Mesenchymal stem cell (in vitro differentiated cells and primary cell): ENCODE measurements around the gene BORA.
A peak's percentile ranks its signal among the peaks of the same experiment; 100 is the strongest.

ENCODE experiments used
- DNase-seq: peaks from one replicate; pipeline ENCODE4 v3.0.0-alpha.2; 2013
- H2AFZ ChIP-seq: one replicate; pipeline ENCODE4 v1.6.1; 2013; ENCODE audit warnings: low read depth, mild to moderate bottlenecking, control low read depth, inconsistent platforms, low read length, moderate library complexity
- H2AK5ac ChIP-seq: 2 replicates; pipeline ENCODE4 v1.6.1; 2013; ENCODE audit warnings: low read length, moderate library complexity, mild to moderate bottlenecking, inconsistent platforms; ENCODE audit not compliant: severe bottlenecking
- H2BK120ac ChIP-seq: one replicate; pipeline ENCODE4 v1.6.1; 2013; ENCODE audit warnings: low read depth, mild to moderate bottlenecking, inconsistent platforms, low read length, moderate library complexity
- H2BK12ac ChIP-seq, 2 experiments: one replicate each; pipeline ENCODE4 v1.6.1; 2013; ENCODE audit warnings: inconsistent platforms in 2 of 2, low read length in 2 of 2, mild to moderate bottlenecking in 2 of 2, moderate library complexity in 2 of 2, control low read depth in 1 of 2
- H2BK15ac ChIP-seq: one replicate; pipeline ENCODE4 v1.6.1; 2013; ENCODE audit warnings: mild to moderate bottlenecking, low read depth, inconsistent platforms; ENCODE audit not compliant: poor library complexity, severe bottlenecking
- H2BK5ac ChIP-seq: 2 replicates; pipeline ENCODE4 v1.6.1; 2013; ENCODE audit warnings: low read depth, mild to moderate bottlenecking, low read length, control low read depth, inconsistent platforms; ENCODE audit not compliant: poor library complexity, severe bottlenecking
- H3K14ac ChIP-seq, 2 experiments: one replicate each; pipeline ENCODE4 v1.6.1; 2013; ENCODE audit warnings: inconsistent platforms in 2 of 2, low read length in 2 of 2, control low read depth in 1 of 2, mild to moderate bottlenecking in 1 of 2, moderate library complexity in 1 of 2
- H3K18ac ChIP-seq, 2 experiments: one replicate each; pipeline ENCODE4 v1.6.1; 2013; ENCODE audit warnings: inconsistent platforms in 2 of 2, low read length in 2 of 2, control low read depth in 1 of 2, low read depth in 1 of 2, mild to moderate bottlenecking in 1 of 2
- H3K23ac ChIP-seq, 2 experiments: one replicate each; pipeline ENCODE4 v1.6.1; 2013; ENCODE audit warnings: inconsistent platforms in 2 of 2, low read length in 2 of 2, mild to moderate bottlenecking in 2 of 2, moderate library complexity in 2 of 2, control low read depth in 1 of 2
- H3K27ac ChIP-seq: 2 replicates; pipeline ENCODE4 v1.5.1; 2013; ENCODE audit warnings: mild to moderate bottlenecking, moderate library complexity, low read length, control low read depth, inconsistent platforms; ENCODE audit not compliant: poor library complexity, severe bottlenecking
- H3K27me3 ChIP-seq, 2 experiments: 2 replicates each; pipeline versions ENCODE4 v1.6.1 to v1.7.0; 2013; ENCODE audit warnings: low read length in 2 of 2, mild to moderate bottlenecking in 2 of 2, moderate library complexity in 2 of 2, control low read depth in 1 of 2, inconsistent platforms in 1 of 2; ENCODE audit not compliant: control insufficient read depth in 1 of 2, insufficient read depth in 1 of 2
- H3K36me3 ChIP-seq, 2 experiments: 2 replicates each; pipeline versions ENCODE4 v1.6.1 to v1.7.0; 2013; ENCODE audit warnings: low read length in 2 of 2, control low read depth in 1 of 2, inconsistent platforms in 1 of 2, low read depth in 1 of 2, mild to moderate bottlenecking in 1 of 2; ENCODE audit not compliant: insufficient read depth in 2 of 2, control insufficient read depth in 1 of 2
- H3K4ac ChIP-seq, 2 experiments: one replicate each; pipeline ENCODE4 v1.6.1; 2013; ENCODE audit warnings: inconsistent platforms in 2 of 2, low read length in 2 of 2, mild to moderate bottlenecking in 2 of 2, moderate library complexity in 2 of 2, control low read depth in 1 of 2, low read depth in 1 of 2
- H3K4me1 ChIP-seq: 2 replicates; pipeline ENCODE4 v1.6.1; 2013; ENCODE audit warnings: low read depth, low read length, control low read depth; ENCODE audit not compliant: control insufficient read depth, insufficient read depth
- H3K4me2 ChIP-seq: 2 replicates; pipeline ENCODE4 v1.6.1; 2013; ENCODE audit warnings: low read length, mild to moderate bottlenecking, inconsistent platforms; ENCODE audit not compliant: poor library complexity, severe bottlenecking
- H3K4me3 ChIP-seq, 2 experiments: 2 replicates each; pipeline versions ENCODE4 v1.5.1 to v1.7.0; 2013; ENCODE audit warnings: low read length in 2 of 2, mild to moderate bottlenecking in 2 of 2, control low read depth in 1 of 2, low read depth in 1 of 2; ENCODE audit not compliant: insufficient read depth in 1 of 2
- H3K79me1 ChIP-seq: replicated peaks from 2 replicates; pipeline ENCODE4 v1.6.1; 2013; ENCODE audit warnings: mild to moderate bottlenecking, control low read depth, low read length, inconsistent platforms; ENCODE audit not compliant: poor library complexity, severe bottlenecking
- H3K9ac ChIP-seq: 2 replicates; pipeline ENCODE4 v1.7.0; 2013; ENCODE audit warnings: mild to moderate bottlenecking, low read length, moderate library complexity
- H3K9me3 ChIP-seq: 2 replicates; pipeline ENCODE4 v1.7.0; 2013; ENCODE audit warnings: mild to moderate bottlenecking, low read length; ENCODE audit not compliant: control insufficient read depth
- H4K8ac ChIP-seq: one replicate; pipeline ENCODE4 v1.6.1; 2013; ENCODE audit warnings: inconsistent platforms, mild to moderate bottlenecking, low read length, moderate library complexity
- H4K91ac ChIP-seq: one replicate; pipeline ENCODE4 v1.6.1; 2013; ENCODE audit warnings: mild to moderate bottlenecking, low read length, inconsistent platforms
- WGBS: methylation state at CpG from one replicate; pipeline ENCODE4 v1.1.7; 2013; ENCODE audit warnings: mixed read lengths; 5-methylcytosine and 5-hydroxymethylcytosine counted together

BORA gene

DNA sequence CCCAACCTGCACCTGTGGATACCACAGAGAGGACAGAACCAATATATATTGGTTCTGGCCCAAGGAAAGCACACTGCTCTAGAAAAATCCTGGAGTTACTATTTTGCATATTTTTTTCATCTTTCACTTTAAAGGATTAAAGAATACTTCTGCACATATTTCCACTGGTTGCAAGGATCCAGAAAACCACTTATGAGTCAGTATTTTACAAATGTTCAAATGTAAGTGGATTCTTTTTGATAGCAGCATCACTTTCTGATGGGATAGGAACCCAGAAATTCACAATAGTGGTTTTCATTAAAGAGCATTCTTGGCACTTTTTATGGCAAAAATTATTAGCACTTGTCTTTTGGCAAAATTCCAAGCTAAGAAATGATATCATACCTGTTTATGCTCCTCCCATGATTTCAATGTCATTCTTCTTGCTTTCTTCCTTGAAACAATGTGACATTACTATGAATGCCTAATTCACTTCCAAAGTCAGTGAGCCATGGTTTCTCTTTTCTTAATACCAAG lies 38.5 kb upstream of the BORA start:
- H3K4me1 ChIP-seq, result no peaks in the 10 kb centered on the region
- no peak overlapping the region for H3K9ac ChIP-seq
- H3K36me3 ChIP-seq, result no peaks in the 10 kb centered on the region
- H2AFZ ChIP-seq, result no peak overlapping the region
- no peak overlapping the region for H3K14ac ChIP-seq
- H4K8ac ChIP-seq, result no peak overlapping the region
- no peak overlapping the region for H2BK5ac ChIP-seq
- H3K9me3 ChIP-seq, result no peaks in the 10 kb centered on the region
- H3K79me1 ChIP-seq, result no peaks in the 10 kb centered on the region
- no peak overlapping the region for H3K4me2 ChIP-seq
- H3K27me3 ChIP-seq, result peaks cover 0 to 3% of the 10 kb centered on the region in 2 experiments
- no peak overlapping the region for H2BK12ac ChIP-seq
- H3K27ac ChIP-seq, result no peak overlapping the region
- H2BK120ac ChIP-seq, result no peak overlapping the region
- no peak overlapping the region for H4K91ac ChIP-seq
- no peak overlapping the region for H3K4me3 ChIP-seq
- H3K23ac ChIP-seq, result no peak overlapping the region
- H2AK5ac ChIP-seq, result no peak overlapping the region
- H2BK15ac ChIP-seq, result no peak overlapping the region
- no peak for DNase-seq
- H3K18ac ChIP-seq, result no peak overlapping the region
- H3K4ac ChIP-seq, result no peak overlapping the region

DNA sequence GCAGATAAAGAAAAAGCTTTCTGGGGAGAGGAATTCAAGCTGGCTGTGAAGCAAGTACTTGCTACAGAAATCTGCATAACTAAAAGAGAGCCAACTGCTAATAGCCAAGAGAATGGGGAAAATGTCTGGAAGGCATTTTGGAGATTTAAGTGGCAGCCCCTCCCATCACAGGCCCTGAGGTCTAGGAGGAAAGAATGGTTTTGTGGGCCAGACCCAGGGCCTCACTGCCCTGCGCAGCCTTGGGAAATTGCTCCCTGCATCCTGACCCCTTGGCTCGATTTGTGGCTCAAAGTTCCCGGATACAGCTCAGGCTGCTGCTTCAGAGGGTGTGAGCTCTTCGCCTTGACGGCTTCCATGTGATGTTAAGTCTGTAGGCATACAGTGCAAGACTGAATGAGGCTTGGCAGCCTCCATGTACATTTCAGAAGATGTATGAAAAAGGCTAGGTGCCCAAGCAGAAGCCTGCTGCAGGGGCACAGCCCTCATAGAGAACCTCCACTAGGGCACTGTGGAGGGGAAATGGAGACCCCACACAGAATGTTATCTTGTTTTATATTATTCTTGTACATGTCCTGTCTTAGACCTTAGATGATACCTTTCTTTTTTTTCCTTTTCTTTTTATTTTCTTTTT lies 34.7 kb upstream of the BORA start:
- H2AK5ac ChIP-seq, result no peak overlapping the region
- no peak overlapping the region for H2BK12ac ChIP-seq
- no peak overlapping the region for H3K4me2 ChIP-seq
- H3K79me1 ChIP-seq, result no peaks in the 10 kb centered on the region
- H4K8ac ChIP-seq, result no peak overlapping the region
- DNase-seq, result no peak
- no peak overlapping the region for H3K27ac ChIP-seq
- no peak overlapping the region for H3K14ac ChIP-seq
- no peak overlapping the region for H2BK15ac ChIP-seq
- no peaks in the 10 kb centered on the region for H3K4me1 ChIP-seq
- WGBS, result 68% methylated on average over 5 of the region's 5 CpGs
- no peak overlapping the region for H3K23ac ChIP-seq
- no peak overlapping the region for H3K18ac ChIP-seq
- H2AFZ ChIP-seq, result no peak overlapping the region
- H3K4ac ChIP-seq, result no peak overlapping the region
- no peaks in the 10 kb centered on the region for H3K36me3 ChIP-seq
- H3K9me3 ChIP-seq, result no peaks in the 10 kb centered on the region
- H3K9ac ChIP-seq, result no peak overlapping the region
- H2BK120ac ChIP-seq, result no peak overlapping the region
- peaks cover 0 to 8% of the 10 kb centered on the region in 2 experiments for H3K27me3 ChIP-seq
- H2BK5ac ChIP-seq, result no peak overlapping the region
- no peak overlapping the region for H4K91ac ChIP-seq
- no peak overlapping the region for H3K4me3 ChIP-seq

DNA sequence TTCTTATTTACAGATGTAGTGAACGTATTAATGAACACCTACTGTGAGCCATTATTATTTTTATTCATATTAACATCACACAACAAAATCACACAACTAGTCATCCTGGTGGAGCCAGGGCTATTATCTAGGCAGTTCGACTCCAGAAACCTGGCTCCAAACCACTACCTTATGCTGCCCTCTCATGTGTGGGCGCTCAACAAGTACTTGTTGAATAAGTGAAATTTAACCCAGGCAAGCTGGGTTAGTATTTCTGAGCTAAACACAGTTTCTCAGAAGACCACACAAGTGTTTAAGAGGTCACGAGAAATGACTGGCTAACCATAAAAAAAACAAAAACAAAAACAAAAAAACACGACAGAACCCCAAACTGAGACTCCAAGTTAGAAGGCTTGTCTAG lies 33.9 kb upstream of the BORA start:
- Histone ChIP-seq H3K4me2 (no peak overlapping the region), H3K9me3 (no peaks in the 10 kb centered on the region), H2AK5ac (no peak overlapping the region), H2BK15ac (no peak overlapping the region), H3K79me1 (no peaks in the 10 kb centered on the region), H3K4ac (no peak overlapping the region), H2BK120ac (no peak overlapping the region), H3K9ac (no peak overlapping the region), H3K4me1 (no peaks in the 10 kb centered on the region), H2BK5ac (no peak overlapping the region), H3K23ac (no peak overlapping the region), H4K91ac (no peak overlapping the region), H4K8ac (no peak overlapping the region), H3K27me3 (peaks cover 0 to 8% of the 10 kb centered on the region in 2 experiments), H3K36me3 (no peaks in the 10 kb centered on the region), H3K27ac (no peak overlapping the region), H3K14ac (no peak overlapping the region), H3K4me3 (no peak overlapping the region), H3K18ac (no peak overlapping the region), H2AFZ (no peak overlapping the region), H2BK12ac (no peak overlapping the region)
- WGBS, result 67% methylated on average over 2 of the region's 5 CpGs
- DNase-seq, result no peak

DNA sequence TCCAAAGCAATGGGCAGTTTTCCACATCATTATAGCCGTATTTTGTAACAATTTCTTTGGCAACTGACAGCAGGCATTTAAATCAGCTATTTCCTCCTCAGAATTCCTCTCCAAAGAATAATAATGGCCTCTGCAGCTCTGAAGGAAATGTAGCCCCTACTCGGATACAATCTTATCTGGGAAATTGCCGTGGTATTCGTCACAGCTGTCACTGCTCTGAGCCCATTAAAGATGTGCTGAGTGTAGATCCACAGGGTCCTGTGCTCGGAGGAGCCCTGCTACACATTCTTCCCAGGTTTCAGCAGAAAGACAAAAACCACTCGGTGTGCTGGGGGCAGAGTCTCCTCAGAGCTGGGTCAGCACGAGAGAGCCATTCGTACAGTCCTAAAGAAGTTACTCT lies 33.4 kb upstream of the BORA start:
- no peak for DNase-seq
- Histone ChIP-seq H3K18ac (no peak overlapping the region), H3K4me3 (no peak overlapping the region), H3K79me1 (no peaks in the 10 kb centered on the region), H3K14ac (no peak overlapping the region), H3K9ac (no peak overlapping the region), H3K4ac (no peak overlapping the region), H3K9me3 (no peaks in the 10 kb centered on the region), H4K91ac (no peak overlapping the region), H2BK5ac (no peak overlapping the region), H3K36me3 (no peaks in the 10 kb centered on the region), H3K4me2 (no peak overlapping the region), H3K27me3 (peaks cover 0 to 8% of the 10 kb centered on the region in 2 experiments), H4K8ac (no peak overlapping the region), H2AK5ac (no peak overlapping the region), H3K23ac (no peak overlapping the region), H2AFZ (peak overlapping the region; percentile 10), H3K4me1 (no peaks in the 10 kb centered on the region), H2BK12ac (peak overlapping the region in 1 of 2 experiments; percentile 29), H2BK120ac (no peak overlapping the region), H3K27ac (no peak overlapping the region), H2BK15ac (no peak overlapping the region)
- WGBS, result 24% methylated on average over 8 of the region's 8 CpGs
